Measurements from ENCODE around the gene CXCL12. TPM values are rescaled to one million over a fixed set of nuclear protein-coding genes. Genes with fewer than 3 reads are reported as not detected.

Gene CXCL12
- total RNA-seq, 1 donor from 2014 or later: 2.2 TPM

GRCh38 chr10:44339218-44339617 is 45.7 kb downstream of the CXCL12 start:
- TF ChIP-seq, protein P1, sequence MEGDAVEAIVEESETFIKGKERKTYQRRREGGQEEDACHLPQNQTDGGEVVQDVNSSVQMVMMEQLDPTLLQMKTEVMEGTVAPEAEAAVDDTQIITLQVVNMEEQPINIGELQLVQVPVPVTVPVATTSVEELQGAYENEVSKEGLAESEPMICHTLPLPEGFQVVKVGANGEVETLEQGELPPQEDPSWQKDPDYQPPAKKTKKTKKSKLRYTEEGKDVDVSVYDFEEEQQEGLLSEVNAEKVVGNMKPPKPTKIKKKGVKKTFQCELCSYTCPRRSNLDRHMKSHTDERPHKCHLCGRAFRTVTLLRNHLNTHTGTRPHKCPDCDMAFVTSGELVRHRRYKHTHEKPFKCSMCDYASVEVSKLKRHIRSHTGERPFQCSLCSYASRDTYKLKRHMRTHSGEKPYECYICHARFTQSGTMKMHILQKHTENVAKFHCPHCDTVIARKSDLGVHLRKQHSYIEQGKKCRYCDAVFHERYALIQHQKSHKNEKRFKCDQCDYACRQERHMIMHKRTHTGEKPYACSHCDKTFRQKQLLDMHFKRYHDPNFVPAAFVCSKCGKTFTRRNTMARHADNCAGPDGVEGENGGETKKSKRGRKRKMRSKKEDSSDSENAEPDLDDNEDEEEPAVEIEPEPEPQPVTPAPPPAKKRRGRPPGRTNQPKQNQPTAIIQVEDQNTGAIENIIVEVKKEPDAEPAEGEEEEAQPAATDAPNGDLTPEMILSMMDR (IDR thresholded peaks at IDR 0.05; ENCODE audit: partially characterized antibody, unreplicated experiment): no peak
- no peaks in the 10 kb centered on the region for H3K4me1 Mint-ChIP-seq (ENCODE audit: low read depth, unreplicated experiment)
- H3K27ac Mint-ChIP-seq (ENCODE audit: unreplicated experiment): no peak overlapping the region
- peaks cover 9% of the 10 kb centered on the region for H3K27me3 Mint-ChIP-seq (ENCODE audit: unreplicated experiment)
- H3K9me3 Mint-ChIP-seq (ENCODE audit: unreplicated experiment): no peaks in the 10 kb centered on the region
- H3K4me3 Mint-ChIP-seq (ENCODE audit: unreplicated experiment): no peak overlapping the region
- DNase-seq: no peak
- no peaks in the 10 kb centered on the region for H3K36me3 Mint-ChIP-seq (ENCODE audit: unreplicated experiment)

DNA sequence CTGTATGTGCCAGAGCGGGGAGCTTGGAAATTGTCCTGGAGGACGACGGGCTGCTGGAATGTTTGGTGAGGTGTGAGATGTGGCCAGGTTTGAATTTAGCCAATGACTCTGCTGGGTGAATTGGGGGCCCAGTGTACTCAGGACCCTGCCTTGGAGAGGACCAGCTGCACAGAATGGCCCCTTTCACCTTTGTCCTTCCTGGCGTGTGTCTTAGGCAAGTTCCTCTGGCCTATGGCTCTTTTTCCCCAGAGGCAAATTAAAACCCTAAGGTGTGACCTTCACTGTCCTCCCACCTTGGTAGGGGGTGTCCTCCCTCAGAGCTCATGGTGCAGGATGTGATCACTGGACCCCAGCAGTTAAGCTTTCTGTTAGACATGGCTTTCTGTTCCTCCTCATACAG is 47.8 kb downstream of the CXCL12 start:
- Mint-ChIP-seq H3K27me3 (ENCODE audit: unreplicated experiment) (peaks cover 9% of the 10 kb centered on the region), H3K36me3 (ENCODE audit: unreplicated experiment) (no peaks in the 10 kb centered on the region), H3K27ac (ENCODE audit: unreplicated experiment) (no peak overlapping the region), H3K9me3 (ENCODE audit: unreplicated experiment) (no peaks in the 10 kb centered on the region), H3K4me3 (ENCODE audit: unreplicated experiment) (no peak overlapping the region), H3K4me1 (ENCODE audit: low read depth, unreplicated experiment) (no peaks in the 10 kb centered on the region)
- TF ChIP-seq, protein P1 (IDR thresholded peaks at IDR 0.05; ENCODE audit: partially characterized antibody, unreplicated experiment): no peak
- DNase-seq: no peak

GRCh38 chr10:44335330-44336021 is 49.4 kb downstream of the CXCL12 start:
- TF ChIP-seq, protein P1 (IDR thresholded peaks at IDR 0.05; ENCODE audit: partially characterized antibody, unreplicated experiment): no peak
- no peak for DNase-seq
- Mint-ChIP-seq H3K27ac (ENCODE audit: unreplicated experiment) (no peak overlapping the region), H3K9me3 (ENCODE audit: unreplicated experiment) (no peaks in the 10 kb centered on the region), H3K27me3 (ENCODE audit: unreplicated experiment) (peaks cover 9% of the 10 kb centered on the region), H3K4me1 (ENCODE audit: low read depth, unreplicated experiment) (no peaks in the 10 kb centered on the region), H3K36me3 (ENCODE audit: unreplicated experiment) (no peaks in the 10 kb centered on the region), H3K4me3 (ENCODE audit: unreplicated experiment) (no peak overlapping the region)

DNA sequence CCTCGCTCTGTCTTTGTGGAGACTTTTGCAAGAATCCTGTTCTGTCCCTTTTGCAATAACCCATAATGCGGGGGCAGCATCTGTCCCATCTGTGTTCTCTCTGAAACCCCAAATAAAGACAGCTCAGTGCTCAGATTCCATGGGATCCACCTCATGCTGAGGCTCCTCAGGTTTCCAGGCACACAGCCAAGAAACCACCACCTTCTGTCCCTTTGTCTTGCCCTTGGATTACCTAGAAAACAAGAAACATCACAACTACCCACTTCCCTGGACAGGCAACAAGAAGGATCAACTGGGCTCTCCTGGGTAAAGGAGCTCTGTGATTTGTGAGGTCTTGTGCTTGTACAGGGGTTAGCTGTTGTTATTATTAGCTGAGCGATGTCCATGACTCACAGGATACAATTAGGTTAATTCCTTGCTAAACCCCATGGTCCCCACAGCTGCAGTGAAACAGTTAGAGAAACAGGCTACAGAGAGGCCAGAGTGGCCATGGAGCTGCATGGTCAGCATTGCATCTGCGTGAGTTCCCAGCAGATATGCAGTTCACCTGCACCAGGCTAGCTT is 50.2 kb downstream of the CXCL12 start:
- H3K27ac Mint-ChIP-seq (ENCODE audit: unreplicated experiment): no peak overlapping the region
- H3K36me3 Mint-ChIP-seq (ENCODE audit: unreplicated experiment): no peaks in the 10 kb centered on the region
- TF ChIP-seq, protein P1 (IDR thresholded peaks at IDR 0.05; ENCODE audit: partially characterized antibody, unreplicated experiment): no peak
- no peak for DNase-seq
- H3K27me3 Mint-ChIP-seq (ENCODE audit: unreplicated experiment): peaks cover 9% of the 10 kb centered on the region
- no peak overlapping the region for H3K4me3 Mint-ChIP-seq (ENCODE audit: unreplicated experiment)
- H3K9me3 Mint-ChIP-seq (ENCODE audit: unreplicated experiment): no peaks in the 10 kb centered on the region
- H3K4me1 Mint-ChIP-seq (ENCODE audit: low read depth, unreplicated experiment): no peaks in the 10 kb centered on the region

DNA sequence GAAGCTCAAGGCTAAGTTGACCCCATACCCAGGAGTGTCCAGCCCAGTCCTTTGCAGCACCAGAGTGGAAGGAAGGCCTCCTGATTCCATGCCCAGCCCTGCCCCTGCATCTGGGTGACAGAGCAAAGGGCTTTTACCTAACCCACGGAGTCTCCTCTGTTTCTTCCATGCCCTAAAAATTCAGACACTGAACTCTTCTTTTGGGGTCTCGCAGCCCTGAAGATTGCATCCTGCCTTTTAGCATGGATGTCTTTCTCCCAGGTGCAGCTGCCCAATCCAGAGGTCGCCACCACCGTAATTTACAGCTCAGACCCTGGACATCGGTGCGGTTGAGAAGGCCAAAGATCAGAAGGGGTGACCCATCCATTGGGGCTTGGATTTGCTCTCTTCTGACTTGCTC is 50.8 kb downstream of the CXCL12 start:
- Mint-ChIP-seq H3K4me3 (ENCODE audit: unreplicated experiment) (no peak overlapping the region), H3K36me3 (ENCODE audit: unreplicated experiment) (no peaks in the 10 kb centered on the region), H3K9me3 (ENCODE audit: unreplicated experiment) (no peaks in the 10 kb centered on the region), H3K27ac (ENCODE audit: unreplicated experiment) (no peak overlapping the region), H3K27me3 (ENCODE audit: unreplicated experiment) (peaks cover 9% of the 10 kb centered on the region), H3K4me1 (ENCODE audit: low read depth, unreplicated experiment) (no peaks in the 10 kb centered on the region)
- no peak for DNase-seq
- TF ChIP-seq, protein P1 (IDR thresholded peaks at IDR 0.05; ENCODE audit: partially characterized antibody, unreplicated experiment): no peak
